Astrocyte (in vitro differentiated cells and primary cell): ENCODE measurements around the gene MAMLD1.

Experiments used
- EZH2 ChIP-seq: IDR thresholded peaks from 2 replicates; pipeline ENCODE4 v1.6.1; 2012; ENCODE audit warnings: mild to moderate bottlenecking, low read length, inconsistent platforms; ENCODE audit not compliant: insufficient read depth
- TF ChIP-seq, protein P1 (sequence below): IDR thresholded peaks from 2 replicates; pipeline ENCODE4 v1.5.1; 2011; ENCODE audit warnings: low read depth, mild to moderate bottlenecking, inconsistent platforms, low read length, moderate library complexity; ENCODE audit not compliant: insufficient read depth

GRCh38 chrX:150544222-150544787 is 181.2 kb downstream of the MAMLD1 start:
- TF ChIP-seq, protein P1, sequence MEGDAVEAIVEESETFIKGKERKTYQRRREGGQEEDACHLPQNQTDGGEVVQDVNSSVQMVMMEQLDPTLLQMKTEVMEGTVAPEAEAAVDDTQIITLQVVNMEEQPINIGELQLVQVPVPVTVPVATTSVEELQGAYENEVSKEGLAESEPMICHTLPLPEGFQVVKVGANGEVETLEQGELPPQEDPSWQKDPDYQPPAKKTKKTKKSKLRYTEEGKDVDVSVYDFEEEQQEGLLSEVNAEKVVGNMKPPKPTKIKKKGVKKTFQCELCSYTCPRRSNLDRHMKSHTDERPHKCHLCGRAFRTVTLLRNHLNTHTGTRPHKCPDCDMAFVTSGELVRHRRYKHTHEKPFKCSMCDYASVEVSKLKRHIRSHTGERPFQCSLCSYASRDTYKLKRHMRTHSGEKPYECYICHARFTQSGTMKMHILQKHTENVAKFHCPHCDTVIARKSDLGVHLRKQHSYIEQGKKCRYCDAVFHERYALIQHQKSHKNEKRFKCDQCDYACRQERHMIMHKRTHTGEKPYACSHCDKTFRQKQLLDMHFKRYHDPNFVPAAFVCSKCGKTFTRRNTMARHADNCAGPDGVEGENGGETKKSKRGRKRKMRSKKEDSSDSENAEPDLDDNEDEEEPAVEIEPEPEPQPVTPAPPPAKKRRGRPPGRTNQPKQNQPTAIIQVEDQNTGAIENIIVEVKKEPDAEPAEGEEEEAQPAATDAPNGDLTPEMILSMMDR: no peak
- TF ChIP-seq EZH2: no peak
